H1 (cell line): ENCODE measurements around the gene TADA1. TPM values are rescaled to one million over a fixed set of nuclear protein-coding genes. Genes with fewer than 3 reads are reported as not detected.

Experiments used
- CTCF ChIA-PET: fragments of 300-600 bp; sonication (Branson Sonifier 250); formaldehyde crosslinking; loops from one replicate; lab custom pipeline; 2021; ENCODE audit not compliant: partially characterized antibody; lab: Charles Lee
- POLR2A ChIA-PET: fragments of 300-600 bp; sonication (Branson Sonifier 250); formaldehyde crosslinking; loops from one replicate; lab custom pipeline; 2021; ENCODE audit warnings: inconsistent platforms; ENCODE audit not compliant: partially characterized antibody; lab: Charles Lee
- DNase-seq, 2 experiments: peaks; one replicate each; pipeline versions ENCODE4 v3.0.0 to v3.0.0-alpha.2; 2010 to 2022; ENCODE audit warnings: low spot score in 2 of 2, low read depth in 1 of 2, mixed read lengths in 1 of 2
- FAIRE-seq: peaks from 2 replicates; lab custom pipeline; 2011; peaks lifted over from hg19 to GRCh38; lab: Jason Lieb, UNC
- H2AFZ ChIP-seq: 2 replicates; pipeline ENCODE4 v1.8.1; 2012; ENCODE audit warnings: low read length, inconsistent platforms
- H2AK5ac ChIP-seq: 2 replicates; pipeline ENCODE4 v1.6.1; 2013; ENCODE audit warnings: low read depth, low read length
- H2BK120ac ChIP-seq: replicated peaks from 2 replicates; pipeline ENCODE3; 2013; ENCODE audit warnings: low read depth, low read length, inconsistent platforms
- H2BK12ac ChIP-seq: 2 replicates; pipeline ENCODE4 v1.6.1; 2013; ENCODE audit warnings: low read depth, low read length
- H2BK15ac ChIP-seq: 2 replicates; pipeline ENCODE4 v1.6.1; 2013; ENCODE audit warnings: low read length
- H2BK20ac ChIP-seq: 2 replicates; pipeline ENCODE4 v1.6.1; 2013; ENCODE audit warnings: low read length
- H2BK5ac ChIP-seq: 2 replicates; pipeline ENCODE4 v1.6.1; 2013; ENCODE audit warnings: low read depth, low read length
- H3K14ac ChIP-seq: 2 replicates; pipeline ENCODE4 v1.6.1; 2013; ENCODE audit warnings: inconsistent platforms; ENCODE audit not compliant: insufficient read length
- H3K18ac ChIP-seq: 2 replicates; pipeline ENCODE4 v1.6.1; 2013; ENCODE audit warnings: low read length; ENCODE audit errors: extremely low read depth
- H3K23ac ChIP-seq: 2 replicates; pipeline ENCODE4 v1.6.1; 2013; ENCODE audit warnings: inconsistent platforms; ENCODE audit not compliant: insufficient read length
- H3K23me2 ChIP-seq: 2 replicates; pipeline ENCODE4 v1.6.1; 2013; ENCODE audit warnings: low read depth, low read length
- H3K27ac ChIP-seq: 2 replicates; pipeline ENCODE4 v1.6.1; 2011; ENCODE audit warnings: low read depth, low read length, inconsistent platforms
- H3K27me3 ChIP-seq, 4 experiments: replicated peaks in 1 of 4; 1 replicate in 1 of 4; 2 replicates in 3 of 4; pipeline versions ENCODE4 v1.6.1 to v1.8.1; 2011 to 2013; ENCODE audit warnings: low read length in 3 of 4, mild to moderate bottlenecking in 3 of 4, inconsistent platforms in 2 of 4, mixed read lengths in 2 of 4, moderate library complexity in 1 of 4; ENCODE audit not compliant: control insufficient read depth in 3 of 4, insufficient read depth in 3 of 4; ENCODE audit errors: extremely low read depth in 1 of 4
- H3K36me3 ChIP-seq, 4 experiments: 2 replicates each; pipeline versions ENCODE4 v1.6.1 to v1.8.1; 2011 to 2013; ENCODE audit warnings: mild to moderate bottlenecking in 4 of 4, low read length in 3 of 4, moderate library complexity in 2 of 4, control low read depth in 1 of 4, inconsistent platforms in 1 of 4; ENCODE audit not compliant: insufficient read depth in 4 of 4, control insufficient read depth in 2 of 4
- H3K4ac ChIP-seq: replicated peaks from 2 replicates; pipeline ENCODE3; 2013; ENCODE audit warnings: low read length, low read depth, mixed read lengths, inconsistent platforms; ENCODE audit not compliant: insufficient read length
- H3K4me1 ChIP-seq, 4 experiments: replicated peaks in 1 of 4; 1 replicate in 1 of 4; 2 replicates in 3 of 4; pipeline versions ENCODE4 v1.6.1 to v1.8.1; 2011 to 2013; ENCODE audit warnings: low read length in 3 of 4, inconsistent platforms in 2 of 4, mixed read lengths in 1 of 4; ENCODE audit not compliant: insufficient read depth in 4 of 4, control insufficient read depth in 3 of 4
- H3K4me2 ChIP-seq, 2 experiments: 2 replicates each; pipeline versions ENCODE4 v1.6.1 to v1.8.1; 2011 to 2013; ENCODE audit warnings: low read depth in 2 of 2, low read length in 2 of 2, control low read depth in 1 of 2, inconsistent platforms in 1 of 2, mild to moderate bottlenecking in 1 of 2; ENCODE audit not compliant: insufficient read depth in 1 of 2
- H3K4me3 ChIP-seq, 4 experiments: fragments of 200-600, 300-600 bp in 1 of 4; sonication (generic), shearing (Covaris generic), sonication (Bioruptor Twin) in 1 of 4; 2 replicates each; pipeline versions ENCODE4 v1.5.1 to v1.8.1; 2011 to 2016; ENCODE audit warnings: low read length in 4 of 4, low read depth in 3 of 4, control low read depth in 2 of 4, inconsistent platforms in 2 of 4, mild to moderate bottlenecking in 2 of 4, mixed read lengths in 1 of 4, moderate library complexity in 1 of 4; ENCODE audit not compliant: insufficient read depth in 2 of 4; ENCODE audit errors: extremely low read depth in 1 of 4
- H3K56ac ChIP-seq: replicated peaks from 2 replicates; pipeline ENCODE3; 2013; ENCODE audit warnings: low read depth, mild to moderate bottlenecking, mixed read lengths, low read length, inconsistent platforms; ENCODE audit not compliant: insufficient read length
- H3K79me1 ChIP-seq: 2 replicates; pipeline ENCODE4 v1.6.1; 2013; ENCODE audit warnings: low read depth, low read length, control low read depth
- H3K79me2 ChIP-seq, 2 experiments: 2 replicates each; pipeline versions ENCODE4 v1.6.1 to v1.8.1; 2012 to 2013; ENCODE audit warnings: low read length in 2 of 2, mild to moderate bottlenecking in 2 of 2, inconsistent platforms in 1 of 2; ENCODE audit not compliant: insufficient read depth in 2 of 2, control insufficient read depth in 1 of 2
- H3K9ac ChIP-seq, 4 experiments: replicated peaks in 1 of 4; 1 replicate in 1 of 4; 2 replicates in 3 of 4; pipeline versions ENCODE4 v1.6.1 to v1.8.1; 2011 to 2013; ENCODE audit warnings: low read depth in 3 of 4, low read length in 3 of 4, control low read depth in 2 of 4, mild to moderate bottlenecking in 2 of 4, moderate library complexity in 2 of 4, inconsistent platforms in 1 of 4; ENCODE audit errors: extremely low read depth in 1 of 4
- H3K9me3 ChIP-seq, 2 experiments: 2 replicates each; pipeline versions ENCODE4 v1.6.1 to v1.8.1; 2012 to 2013; ENCODE audit warnings: mild to moderate bottlenecking in 2 of 2, moderate library complexity in 2 of 2, control low read depth in 1 of 2, inconsistent platforms in 1 of 2, low read depth in 1 of 2, low read length in 1 of 2, mixed read lengths in 1 of 2; ENCODE audit not compliant: insufficient read depth in 2 of 2
- H4K20me1 ChIP-seq, 2 experiments: replicated peaks in 1 of 2; 2 replicates each; pipeline versions ENCODE3 to v1.8.1; 2011 to 2013; ENCODE audit warnings: inconsistent platforms in 2 of 2, low read length in 2 of 2, mild to moderate bottlenecking in 1 of 2; ENCODE audit not compliant: insufficient read depth in 2 of 2, control insufficient read depth in 1 of 2
- H4K5ac ChIP-seq: 2 replicates; pipeline ENCODE4 v1.6.1; 2013; ENCODE audit warnings: low read length, low read depth, mixed read lengths, inconsistent platforms; ENCODE audit not compliant: insufficient read length
- H4K8ac ChIP-seq: 2 replicates; pipeline ENCODE4 v1.8.0; 2013; ENCODE audit warnings: mild to moderate bottlenecking, moderate library complexity, low read length, inconsistent platforms; ENCODE audit not compliant: insufficient read depth; ENCODE audit errors: extremely low read depth
- H4K91ac ChIP-seq: replicated peaks from 2 replicates; pipeline ENCODE3; 2013; ENCODE audit warnings: low read length, mixed read lengths, inconsistent platforms; ENCODE audit not compliant: insufficient read length
- HDAC2 ChIP-seq, 2 experiments: fragments of 300-600 bp in 1 of 2; sonication (generic) in 1 of 2; IDR thresholded peaks; 2 replicates each; pipeline ENCODE4 v1.6.1; 2011 to 2012; ENCODE audit warnings: low read depth in 2 of 2, low read length in 2 of 2, mild to moderate bottlenecking in 2 of 2, moderate library complexity in 2 of 2, borderline replicate concordance in 1 of 2, inconsistent platforms in 1 of 2
- RXRA ChIP-seq: IDR thresholded peaks from 2 replicates; pipeline ENCODE4 v1.6.1; 2011; ENCODE audit warnings: low read depth, mild to moderate bottlenecking, low read length, moderate library complexity; ENCODE audit not compliant: insufficient read depth
- SIN3A ChIP-seq, 2 experiments: IDR thresholded peaks in 1 of 2; conservative IDR thresholded peaks in 1 of 2; 2 replicates each; pipeline ENCODE4 v1.6.1; 2011 to 2012; ENCODE audit warnings: low read length in 2 of 2, improper control_type of control experiment in 1 of 2, low read depth in 1 of 2, mild to moderate bottlenecking in 1 of 2
- SRF ChIP-seq: IDR thresholded peaks from 2 replicates; pipeline ENCODE4 v1.6.1; 2011; ENCODE audit warnings: mild to moderate bottlenecking, low read depth, low read length, moderate library complexity
- WGBS, 2 experiments: shearing (Covaris generic) in 1 of 2; methylation state at CpG; one replicate each; pipeline versions ENCODE4 v1.1.6 to v1.1.7; 2013 to 2015; ENCODE audit warnings: low lambda C conversion rate in 2 of 2, mixed read lengths in 2 of 2, inconsistent platforms in 1 of 2, low coverage in 1 of 2, missing lambda C conversion rate in 1 of 2; ENCODE audit not compliant: insufficient replicate concordance in 2 of 2, insufficient coverage in 1 of 2, insufficient read length in 1 of 2; ENCODE audit errors: extremely low coverage in 1 of 2, missing lambda C conversion rate in 1 of 2; 5-methylcytosine and 5-hydroxymethylcytosine counted together
- polyA plus RNA-seq, 7 experiments: library from polyadenylated mRNA; depleted of rRNA in 3 of 7; stranded (reverse) in 5 of 7; unstranded in 2 of 7; fragments of >200 nt in 5 of 7; fragments of 200-250 nt in 2 of 7; gene quantifications; 1 replicate in 5 of 7; 2 replicates in 1 of 7; 4 replicates in 1 of 7; pipeline versions ENCODE4 v1.2.1 to v1.2.3, GENCODE V29; 2011 to 2013; ENCODE audit warnings: missing spikeins in 2 of 7, mixed read lengths in 2 of 7
- total RNA-seq: library from RNA; stranded (reverse); fragmentation: NEBNext Ultra II Directional; extraction: Animal tissue kit (Norgen Biotek cat#: 25700); gene quantifications from 2 replicates; pipeline ENCODE4 v1.2.1, GENCODE V29; 2021

Gene TADA1
- total and polyA plus RNA-seq, 2 of the 8 experiments (the other 6 are each of a cell fraction or from before 2014, with no cell fraction given) = 21.1 to 23.6 TPM

GRCh38 chr1:166907051-166907450 is 31.0 kb upstream of the TADA1 start:
- Histone ChIP-seq H3K4me1 (no peaks in the 10 kb centered on the region; a peak in 1 of 7 replicates), H3K79me2 (no peaks in the 10 kb centered on the region), H4K5ac (no peak overlapping the region), H4K8ac (no peak overlapping the region), H3K4ac (no peak overlapping the region), H3K23ac (no peak overlapping the region), H3K27ac (no peak overlapping the region), H2BK20ac (no peak overlapping the region), H3K18ac (no peak overlapping the region), H3K56ac (no peak overlapping the region), H3K79me1 (no peaks in the 10 kb centered on the region), H3K23me2 (no peaks in the 10 kb centered on the region), H3K9me3 (peaks cover 2 to 6% of the 10 kb centered on the region in 2 experiments), H3K27me3 (no peaks in the 10 kb centered on the region; a peak in 1 of 7 replicates), H3K14ac (no peak overlapping the region), H2AK5ac (no peak overlapping the region), H3K36me3 (no peaks in the 10 kb centered on the region), H4K20me1 (no peaks in the 10 kb centered on the region), H3K4me2 (no peak overlapping the region), H3K4me3 (no peak overlapping the region), H3K9ac (no peak overlapping the region), H2BK12ac (no peak overlapping the region), H4K91ac (no peak overlapping the region), H2BK5ac (no peak overlapping the region), H2BK15ac (no peak overlapping the region), H2BK120ac (no peak overlapping the region), H2AFZ (no peak overlapping the region)
- POLR2A ChIA-PET = interaction anchor here (1.0 kb wide), 1 partner anchor 9 kb away, joined by 3 read pairs; no protein-coding TSS in a partner anchor
- 76% methylated on average over 4 of the region's 4 CpGs; no CpG with 5 or more reads in 1 of the 2 experiments for WGBS, 2 experiments
- DNase-seq (no peak), FAIRE-seq (no peak)
- TF ChIP-seq HDAC2 (IDR thresholded peaks at IDR 0.05; ENCODE audit: borderline replicate concordance in 1 of 2, low read depth in 2 of 2, low read length in 2 of 2) = no peak
- TF ChIP-seq SRF = no peak
- TF ChIP-seq SIN3A (conservative IDR thresholded peaks at IDR 0.05 in 1 of 2, IDR thresholded peaks at IDR 0.05 in 1 of 2; ENCODE audit: low read depth in 1 of 2, low read length in 2 of 2) = no peak
- no peak for TF ChIP-seq RXRA
- CTCF ChIA-PET = interaction anchor here (0.5 to 23.8 kb wide), 7 partner anchors 8 to 828 kb away, joined by 3 to 874 read pairs (median 5); no protein-coding TSS in a partner anchor
